HG02885 (cell line): Measurements from ENCODE around the gene SLC4A7.
"Not testable (repeated sequence)": the region's sequence is repeated elsewhere in the genome, so short reads cannot be mapped to it uniquely, and the experiment has no call there.

Experiments
- ATAC-seq: cut with Tn5 transposase; IDR thresholded peaks from one replicate; pipeline ENCODE4 v1.9.1; 2021; ENCODE audit warnings: mild to moderate bottlenecking; ENCODE audit not compliant: unreplicated experiment, poor library complexity

Gene SLC4A7

GRCh38 chr3:27484015-27484844, at the start of gene SLC4A7:
SLC4A7 (minus strand) TSS chr3:27484384; CDS start chr3:27484126, 258 bp downstream.
- ATAC-seq, result peak; percentile 92

GRCh38 chr3:27533261-27533607, 49.0 kb upstream of the SLC4A7 start:
- peak; percentile 36 for ATAC-seq

GRCh38 chr3:27532426-27533260, 48.5 kb upstream of the SLC4A7 start:
- ATAC-seq, result no peak

DNA sequence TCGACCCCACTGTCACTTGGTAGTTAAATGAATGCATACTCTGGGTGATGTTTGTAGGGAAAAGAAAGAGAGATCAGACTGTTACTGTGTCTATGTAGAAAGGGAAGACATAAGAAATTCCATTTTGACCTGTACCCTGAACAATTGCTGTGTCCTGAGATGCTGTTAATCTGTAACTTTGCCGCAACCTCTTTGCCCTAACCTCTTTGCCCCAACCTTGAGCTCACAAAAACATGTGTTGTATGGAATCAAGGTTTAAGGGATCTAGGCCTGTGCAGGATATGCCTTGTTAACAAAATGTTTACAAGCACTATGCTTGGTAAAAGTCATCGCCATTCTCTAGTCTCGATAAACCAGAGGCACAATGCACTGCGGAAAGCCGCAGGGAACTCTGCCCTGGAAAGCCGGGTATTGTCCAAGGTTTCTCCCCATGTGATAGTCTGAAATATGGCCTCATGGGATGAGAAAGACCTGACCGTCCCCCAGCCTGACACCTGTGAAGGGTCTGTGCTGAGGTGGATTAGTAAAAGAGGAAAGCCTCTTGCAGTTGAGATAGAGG, 47.1 kb upstream of the SLC4A7 start:
- not testable (repeated sequence) for ATAC-seq

GRCh38 chr3:27528791-27529190, 44.6 kb upstream of the SLC4A7 start:
- no peak for ATAC-seq

GRCh38 chr3:27526614-27527315, 42.6 kb upstream of the SLC4A7 start:
- no peak for ATAC-seq

GRCh38 chr3:27521872-27522265, 37.7 kb upstream of the SLC4A7 start:
- no peak for ATAC-seq

DNA sequence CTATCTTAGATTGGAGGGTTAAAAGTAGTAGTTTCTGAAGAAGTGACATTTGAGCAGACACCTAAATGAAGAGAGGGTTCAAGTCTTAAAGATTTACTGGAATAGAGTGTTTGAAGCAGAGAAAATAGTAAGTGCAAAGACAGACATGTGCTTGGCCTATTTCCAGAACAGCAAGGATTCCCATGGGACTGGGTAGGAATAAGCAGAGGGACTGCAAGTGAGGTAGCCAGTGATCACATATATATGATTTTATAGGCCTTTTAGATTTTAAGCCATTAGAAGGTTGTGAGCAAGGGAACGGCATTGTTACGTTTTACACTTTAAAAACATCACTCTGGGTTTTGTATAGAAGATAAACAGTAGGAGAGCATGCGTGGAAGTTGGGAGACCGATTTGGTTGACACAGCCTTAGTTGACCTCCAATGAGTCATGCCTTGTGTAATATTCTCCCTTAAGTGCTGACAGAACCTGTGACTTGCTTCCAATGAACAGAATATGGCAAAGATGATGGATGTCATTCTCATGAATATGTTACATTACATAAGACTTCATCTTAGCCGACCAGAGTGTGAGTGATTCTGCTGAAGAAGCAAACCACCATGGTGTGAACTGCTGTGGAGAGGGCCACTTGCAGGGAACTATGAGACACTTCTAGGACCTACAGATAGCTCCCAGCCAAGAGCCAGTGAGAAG, 37.1 kb upstream of the SLC4A7 start:
- ATAC-seq, result no peak

DNA sequence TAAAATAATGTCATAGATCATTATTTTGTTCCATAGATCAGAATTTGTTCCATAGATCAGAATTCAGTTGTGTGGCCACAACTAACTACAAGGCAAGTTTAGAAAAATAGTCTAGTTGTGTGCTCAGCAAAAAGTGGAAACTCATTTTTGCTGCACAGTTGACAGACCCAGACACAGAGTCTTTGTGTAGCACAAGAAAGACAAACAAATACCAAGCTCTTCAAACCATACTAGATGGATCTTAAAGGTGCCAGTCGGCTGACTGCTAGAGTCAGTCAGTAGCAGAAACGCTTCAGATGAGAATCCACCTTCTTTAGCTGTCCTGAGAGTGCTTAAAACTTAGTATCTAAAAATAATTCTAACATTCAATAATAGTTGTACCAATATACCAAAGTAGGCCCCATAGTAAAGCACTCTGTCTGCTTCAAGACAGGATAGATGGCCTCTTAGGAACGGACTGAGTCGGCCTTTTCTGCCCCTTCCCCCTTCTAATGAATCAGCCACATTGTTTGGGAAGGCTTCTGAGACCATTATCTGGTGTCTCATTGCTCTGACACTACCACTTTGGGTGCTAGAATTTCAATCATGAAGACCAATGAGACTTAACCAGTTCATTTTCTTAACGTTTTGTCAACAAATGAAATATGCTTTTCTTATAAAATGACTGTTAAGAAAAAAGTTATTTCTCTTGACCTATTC, 27.7 kb upstream of the SLC4A7 start:
- no peak for ATAC-seq

DNA sequence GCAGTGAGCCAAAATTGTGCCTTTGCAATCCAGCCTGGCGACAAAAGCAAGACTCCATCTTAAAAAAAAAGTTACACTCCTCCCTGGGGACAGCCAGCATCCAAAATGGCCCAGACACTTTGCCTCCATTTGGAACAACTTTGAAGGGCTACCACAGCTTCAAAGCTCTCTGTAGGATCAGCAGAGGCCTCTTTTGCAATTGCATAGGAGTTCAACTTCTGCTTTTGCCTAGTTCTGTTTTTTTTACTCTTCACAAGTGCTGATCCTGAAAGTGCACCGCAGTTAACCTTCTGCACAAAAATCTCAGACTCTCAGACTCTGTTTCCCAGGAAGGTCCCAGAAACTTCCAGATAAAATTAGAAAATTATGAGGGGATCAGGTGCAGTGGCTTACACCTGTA, 25.2 kb upstream of the SLC4A7 start:
- ATAC-seq, result no peak

- no peak for ATAC-seq
Measured at GRCh38 chr3:27508424-27508823, 24.2 kb upstream of the SLC4A7 start.

GRCh38 chr3:27507515-27508266, 23.5 kb upstream of the SLC4A7 start:
- no peak for ATAC-seq

DNA sequence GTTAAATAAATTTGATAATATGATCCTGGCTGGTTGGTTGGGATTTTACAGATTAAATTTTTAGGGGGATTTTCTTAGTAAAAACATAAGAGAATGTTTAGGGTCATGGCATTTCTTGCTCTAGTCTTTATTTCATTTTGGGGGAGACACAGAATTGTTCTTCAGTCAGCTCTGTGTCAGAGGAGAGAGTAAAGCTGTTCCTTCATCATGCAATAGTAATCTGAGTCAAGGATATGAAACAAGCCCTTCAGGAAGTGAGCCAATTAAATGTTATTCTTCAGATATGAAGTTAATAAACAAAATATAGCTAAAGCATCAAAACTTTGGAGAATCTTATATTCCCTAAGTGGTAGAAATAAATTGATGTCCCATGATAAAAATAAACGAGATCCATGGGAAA, 22.9 kb upstream of the SLC4A7 start:
- ATAC-seq, result no peak

GRCh38 chr3:27504749-27505148, 20.6 kb upstream of the SLC4A7 start:
- no peak for ATAC-seq

DNA sequence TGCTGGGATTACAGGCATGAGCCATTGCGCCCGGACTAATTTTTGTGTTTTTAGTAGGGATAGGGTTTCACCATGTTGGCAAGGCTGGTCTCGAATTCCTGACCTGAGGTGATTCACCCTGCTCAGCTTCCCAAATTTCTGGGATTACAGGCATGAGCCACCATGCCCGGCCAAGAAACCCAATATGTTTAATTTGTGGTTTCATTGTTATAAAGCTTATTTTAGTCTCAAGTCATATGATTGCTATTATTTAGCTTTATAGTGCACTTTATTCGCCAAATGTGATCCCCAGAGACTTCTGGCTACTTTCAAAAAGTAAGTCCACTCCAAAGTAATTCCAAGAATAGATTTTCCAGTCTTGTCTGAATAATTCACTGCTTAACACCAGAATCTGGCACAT, 19.3 kb upstream of the SLC4A7 start:
- no peak for ATAC-seq

DNA sequence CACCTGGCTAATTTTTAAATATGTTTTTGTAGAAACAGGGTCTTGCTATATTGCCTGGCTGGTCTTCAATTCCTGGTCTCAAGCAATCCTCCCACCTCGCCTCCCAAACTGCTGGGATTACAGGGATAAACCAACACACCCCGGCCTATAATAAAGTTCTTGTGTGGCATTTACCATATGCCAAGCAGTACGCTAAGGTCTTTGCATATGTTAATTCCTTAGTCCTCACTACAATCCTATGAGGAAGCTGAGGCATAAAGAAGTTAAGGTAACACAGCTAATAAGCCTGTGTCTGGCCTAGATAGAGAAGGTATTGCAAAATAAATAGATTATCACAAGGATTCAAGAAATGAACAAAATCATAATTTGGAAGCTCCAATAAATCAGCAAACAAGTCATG, 17.6 kb upstream of the SLC4A7 start:
- no peak for ATAC-seq

DNA sequence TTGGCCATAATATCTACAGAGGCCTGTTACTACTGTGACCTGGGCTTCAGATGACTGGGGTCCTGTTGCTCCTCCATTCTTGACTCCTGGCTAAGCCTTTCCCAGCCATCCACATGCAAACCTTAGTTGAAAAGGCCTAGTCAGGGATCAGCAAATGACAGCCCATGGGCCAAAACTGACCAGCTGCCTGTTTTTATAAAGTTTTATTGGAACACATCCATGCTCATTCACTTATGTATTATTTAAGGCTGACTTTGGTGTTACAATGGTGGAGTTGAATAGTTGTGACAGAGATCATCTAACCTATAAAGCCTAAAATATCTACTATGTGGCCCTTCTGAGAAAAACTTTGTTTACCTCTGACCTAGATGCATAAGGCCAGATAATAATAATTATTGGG, 16.8 kb upstream of the SLC4A7 start:
- no peak for ATAC-seq

DNA sequence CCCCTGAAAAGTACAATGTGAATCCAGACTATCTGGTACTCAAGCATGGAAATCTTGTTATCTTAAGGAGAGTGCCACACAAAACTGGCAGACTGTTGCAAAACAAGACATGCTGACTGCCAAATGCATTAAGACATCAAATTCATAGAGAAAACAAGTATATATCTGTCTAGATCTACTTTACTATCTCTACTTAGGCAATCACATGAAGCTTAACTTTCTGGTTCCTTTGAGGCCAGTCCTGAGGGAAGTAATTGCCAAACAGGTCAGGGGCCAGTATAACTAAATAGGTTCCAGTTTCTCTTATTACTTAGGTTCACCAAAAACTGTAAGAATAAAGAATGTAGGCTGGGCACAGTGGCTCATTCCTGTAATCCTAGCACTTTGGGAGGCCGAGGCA, 15.9 kb upstream of the SLC4A7 start:
- no peak for ATAC-seq

- ATAC-seq, result no peak
Measured at GRCh38 chr3:27494784-27495183, 10.6 kb upstream of the SLC4A7 start.
